WTC11 (cell line): ENCODE results near the gene WDR36. TPM values are rescaled to one million over a fixed set of nuclear protein-coding genes. Genes with fewer than 3 reads are reported as not detected.

Source experiments
- ATAC-seq: fragments of 200-7000 bp; cut with Tn5 transposase; 2 replicates; pipeline ENCODE4 v1.10.0; 2021; ENCODE audit warnings: mild to moderate bottlenecking, moderate library complexity
- CTCF ChIA-PET: fragments of 300-600 bp; sonication (Branson Sonifier 250); formaldehyde crosslinking; loops from one replicate; lab custom pipeline; 2021; ENCODE audit warnings: antibody characterized with exemption; lab: Charles Lee
- POLR2A ChIA-PET: fragments of 350-600 bp; sonication (Branson Sonifier 250); formaldehyde crosslinking; loops from one replicate; lab custom pipeline; 2021; ENCODE audit warnings: antibody characterized with exemption; lab: Charles Lee
- DNase-seq: peaks from one replicate; pipeline ENCODE4 v3.0.0; 2021; ENCODE audit warnings: low spot score
- H3K27ac Mint-ChIP-seq: 2 replicates; pipeline ENCODE4 v1.8.0; 2021; ENCODE audit warnings: mixed read lengths
- H3K27me3 Mint-ChIP-seq: 2 replicates; pipeline ENCODE4 v1.8.0; 2021; ENCODE audit warnings: low read depth, mild to moderate bottlenecking, moderate library complexity, mixed read lengths
- H3K36me3 Mint-ChIP-seq: 2 replicates; pipeline ENCODE4 v1.8.0; 2021; ENCODE audit warnings: mixed read lengths
- H3K4me1 Mint-ChIP-seq: 2 replicates; pipeline ENCODE4 v1.8.0; 2022; ENCODE audit warnings: mixed read lengths
- H3K4me3 Mint-ChIP-seq: 2 replicates; pipeline ENCODE4 v1.8.0; 2021; ENCODE audit warnings: mild to moderate bottlenecking, moderate library complexity, mixed read lengths
- H3K9me3 Mint-ChIP-seq: 2 replicates; pipeline ENCODE4 v1.8.0; 2021; ENCODE audit warnings: mixed read lengths
- E2F4 ChIP-seq: sonication (generic); formaldehyde crosslinking; IDR thresholded peaks from 2 replicates; pipeline ENCODE4 v1.8.1; 2022; ENCODE audit warnings: low read depth, mild to moderate bottlenecking, moderate library complexity, missing genetic modification reagents, borderline replicate concordance
- E2F5 ChIP-seq: sonication (generic); formaldehyde crosslinking; IDR thresholded peaks from 2 replicates; pipeline ENCODE4 v1.8.1; 2022; ENCODE audit warnings: mild to moderate bottlenecking, moderate library complexity, missing genetic modification reagents
- EMX1 ChIP-seq: fragments of 250-450 bp; sonication (Bioruptor Pico); IDR thresholded peaks from 2 replicates; pipeline ENCODE4 v1.8.0; 2021; ENCODE audit warnings: mild to moderate bottlenecking
- FOXP4 ChIP-seq: sonication (generic); formaldehyde crosslinking; IDR thresholded peaks from 2 replicates; pipeline ENCODE4 v1.8.0; 2022; ENCODE audit warnings: mild to moderate bottlenecking, missing genetic modification reagents
- IRF2 ChIP-seq: sonication (generic); formaldehyde crosslinking; IDR thresholded peaks from 2 replicates; pipeline ENCODE4 v1.8.0; 2022; ENCODE audit warnings: low read depth, missing genetic modification reagents, borderline replicate concordance
- JUN ChIP-seq: sonication (generic); formaldehyde crosslinking; IDR thresholded peaks from 2 replicates; pipeline ENCODE4 v1.8.0; 2023; ENCODE audit warnings: mild to moderate bottlenecking, missing genetic modification reagents
- MAX ChIP-seq: sonication (generic); formaldehyde crosslinking; IDR thresholded peaks from 2 replicates; pipeline ENCODE4 v1.8.0; 2022; ENCODE audit warnings: mild to moderate bottlenecking, missing genetic modification reagents
- MXD4 ChIP-seq: fragments of 250-450 bp; sonication (Bioruptor Pico); IDR thresholded peaks from 2 replicates; pipeline ENCODE4 v1.8.0; 2021; ENCODE audit warnings: mild to moderate bottlenecking, moderate library complexity, borderline replicate concordance
- NFATC4 ChIP-seq: fragments of 250-450 bp; sonication (Bioruptor Pico); IDR thresholded peaks from 2 replicates; pipeline ENCODE4 v1.9.0; 2021; ENCODE audit warnings: mild to moderate bottlenecking
- NFE2L1 ChIP-seq: sonication (generic); formaldehyde crosslinking; IDR thresholded peaks from 2 replicates; pipeline ENCODE4 v1.8.1; 2023; ENCODE audit warnings: missing genetic modification reagents
- NR1H2 ChIP-seq: sonication (generic); formaldehyde crosslinking; IDR thresholded peaks from 2 replicates; pipeline ENCODE4 v1.9.0; 2021; ENCODE audit warnings: mild to moderate bottlenecking, moderate library complexity, missing genetic modification reagents
- NR3C1 ChIP-seq: sonication (generic); formaldehyde crosslinking; conservative IDR thresholded peaks from 2 replicates; pipeline ENCODE4 v1.8.1; 2023; ENCODE audit warnings: low read depth, mild to moderate bottlenecking, missing genetic modification reagents
- PRRX2 ChIP-seq: fragments of 250-450 bp; sonication (Bioruptor Pico); IDR thresholded peaks from 2 replicates; pipeline ENCODE4 v1.8.0; 2021; ENCODE audit warnings: mild to moderate bottlenecking
- SMAD3 ChIP-seq: sonication (generic); formaldehyde crosslinking; IDR thresholded peaks from 2 replicates; pipeline ENCODE4 v1.8.0; 2022; ENCODE audit warnings: missing genetic modification reagents, mild to moderate bottlenecking, borderline replicate concordance
- TEAD4 ChIP-seq: sonication (generic); formaldehyde crosslinking; IDR thresholded peaks from 2 replicates; pipeline ENCODE4 v1.8.0; 2022; ENCODE audit warnings: mild to moderate bottlenecking, missing genetic modification reagents
- ZNF512 ChIP-seq: sonication (generic); formaldehyde crosslinking; IDR thresholded peaks from 2 replicates; pipeline ENCODE4 v1.8.1; 2022; ENCODE audit warnings: missing genetic modification reagents, borderline replicate concordance
- total RNA-seq: library from RNA; stranded (reverse); gene quantifications from 3 replicates; pipeline ENCODE4 v1.2.3, GENCODE V29; 2021

WDR36 gene
- total RNA-seq, 1 experiment from 2014 or later = 34.1 TPM

- ATAC-seq (no peak), DNase-seq (no peak)
- H3K4me1 Mint-ChIP-seq = peaks cover 34% of the 10 kb centered on the region
- H3K9me3 Mint-ChIP-seq = no peaks in the 10 kb centered on the region
- no peaks in the 10 kb centered on the region for H3K27me3 Mint-ChIP-seq
- H3K27ac Mint-ChIP-seq = no peak overlapping the region
- ChIA-PET POLR2A (no interaction called here), CTCF (no interaction called here)
- H3K36me3 Mint-ChIP-seq = peaks cover 25% of the 10 kb centered on the region
- H3K4me3 Mint-ChIP-seq = no peak overlapping the region
- TF ChIP-seq TEAD4 (no peak), NR1H2 (CRISPR knock-in tag) (no peak), MAX (CRISPR knock-in tag) (no peak), NFE2L1 (CRISPR knock-in tag) (no peak), SMAD3 (no peak), NFATC4 (CRISPR knock-in tag) (no peak)
These were observed 21.5 kb downstream of the WDR36 start for GRCh38 chr5:111113678-111114077.

GRCh38 chr5:111115229-111115628 is 23.1 kb downstream of the WDR36 start:
- Mint-ChIP-seq H3K4me3 (no peak overlapping the region), H3K27ac (no peak overlapping the region), H3K36me3 (peaks cover 33% of the 10 kb centered on the region), H3K27me3 (no peaks in the 10 kb centered on the region), H3K4me1 (peaks cover 42% of the 10 kb centered on the region), H3K9me3 (no peaks in the 10 kb centered on the region)
- DNase-seq (no peak), ATAC-seq (no peak)
- TF ChIP-seq NFE2L1 (CRISPR knock-in tag) = no peak
- ChIA-PET CTCF (interaction anchor here (1.1 kb wide), 1 partner anchor 416 kb away, joined by 5 read pairs; no protein-coding TSS in a partner anchor), POLR2A (no interaction called here)

- no peaks in the 10 kb centered on the region for H3K9me3 Mint-ChIP-seq
- no peak for DNase-seq
- peaks cover 35% of the 10 kb centered on the region for H3K36me3 Mint-ChIP-seq
- TF ChIP-seq ZNF512 (no peak), E2F5 (CRISPR knock-in tag) (no peak), MAX (CRISPR knock-in tag) (no peak), FOXP4 (CRISPR knock-in tag) (no peak), NFE2L1 (CRISPR knock-in tag) (no peak), NFATC4 (CRISPR knock-in tag) (no peak), E2F4 (no peak), MXD4 (CRISPR knock-in tag) (no peak), PRRX2 (CRISPR knock-in tag) (no peak), EMX1 (CRISPR knock-in tag) (no peak), IRF2 (no peak), NR3C1 (CRISPR knock-in tag) (no peak), JUN (CRISPR knock-in tag) (no peak)
- ChIA-PET POLR2A (no interaction called here), CTCF (no interaction called here)
- no peak overlapping the region for H3K4me3 Mint-ChIP-seq
- no peaks in the 10 kb centered on the region for H3K27me3 Mint-ChIP-seq
- H3K4me1 Mint-ChIP-seq = peaks cover 42% of the 10 kb centered on the region
- no peak overlapping the region for H3K27ac Mint-ChIP-seq
- ATAC-seq = no peak
These were observed 24.4 kb downstream of the WDR36 start for GRCh38 chr5:111116550-111116949.
